ENCODE data around the gene SLC22A12. TPM values are rescaled to one million over a fixed set of nuclear protein-coding genes. Genes with fewer than 3 reads are reported as not detected.
"Not testable (repeated sequence)": the region's sequence is repeated elsewhere in the genome, so short reads cannot be mapped to it uniquely, and the experiment has no call there.

The SLC22A12 gene
- total RNA-seq, 1 donor from 2014 or later: not detected

DNA sequence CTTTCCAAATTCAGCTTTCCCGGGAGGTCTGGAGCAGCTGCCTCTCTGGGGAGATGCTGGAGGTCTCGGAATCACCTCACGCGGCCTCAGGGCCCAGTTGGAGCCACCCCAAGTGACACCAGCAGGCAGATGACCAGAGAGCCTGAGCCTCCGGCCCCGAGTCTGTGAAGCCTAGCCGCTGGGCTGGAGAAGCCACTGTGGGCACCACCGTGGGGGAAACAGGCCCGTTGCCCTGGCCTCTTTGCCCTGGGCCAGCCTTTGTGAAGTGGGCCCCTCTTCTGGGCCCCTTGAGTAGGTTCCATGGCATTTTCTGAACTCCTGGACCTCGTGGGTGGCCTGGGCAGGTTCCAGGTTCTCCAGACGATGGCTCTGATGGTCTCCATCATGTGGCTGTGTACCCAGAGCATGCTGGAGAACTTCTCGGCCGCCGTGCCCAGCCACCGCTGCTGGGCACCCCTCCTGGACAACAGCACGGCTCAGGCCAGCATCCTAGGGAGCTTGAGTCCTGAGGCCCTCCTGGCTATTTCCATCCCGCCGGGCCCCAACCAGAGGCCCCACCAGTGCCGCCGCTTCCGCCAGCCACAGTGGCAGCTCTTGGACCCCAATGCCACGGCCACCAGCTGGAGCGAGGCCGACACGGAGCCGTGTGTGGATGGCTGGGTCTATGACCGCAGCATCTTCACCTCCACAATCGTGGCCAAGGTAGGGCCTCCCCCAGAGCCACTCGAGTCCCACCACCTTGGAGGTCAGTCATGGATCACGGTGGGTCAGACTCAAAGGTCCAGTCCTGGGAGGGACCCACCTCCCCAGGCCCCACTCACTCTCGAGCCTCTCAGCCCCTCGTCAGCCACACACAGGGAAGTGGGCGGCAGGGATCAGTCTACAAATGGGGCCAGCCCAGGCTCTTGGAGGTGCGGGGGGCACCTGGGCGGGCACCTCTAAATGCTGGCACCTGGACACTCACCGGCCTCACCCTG is 525 bp downstream of the SLC22A12 start:
- H3K4me1 Mint-ChIP-seq (ENCODE audit: unreplicated experiment): no peaks in the 10 kb centered on the region
- H3K27me3 Mint-ChIP-seq: peaks cover 8% of the 10 kb centered on the region
- peaks cover 11% of the 10 kb centered on the region for H3K9me3 Mint-ChIP-seq
- TF ChIP-seq, protein P1, sequence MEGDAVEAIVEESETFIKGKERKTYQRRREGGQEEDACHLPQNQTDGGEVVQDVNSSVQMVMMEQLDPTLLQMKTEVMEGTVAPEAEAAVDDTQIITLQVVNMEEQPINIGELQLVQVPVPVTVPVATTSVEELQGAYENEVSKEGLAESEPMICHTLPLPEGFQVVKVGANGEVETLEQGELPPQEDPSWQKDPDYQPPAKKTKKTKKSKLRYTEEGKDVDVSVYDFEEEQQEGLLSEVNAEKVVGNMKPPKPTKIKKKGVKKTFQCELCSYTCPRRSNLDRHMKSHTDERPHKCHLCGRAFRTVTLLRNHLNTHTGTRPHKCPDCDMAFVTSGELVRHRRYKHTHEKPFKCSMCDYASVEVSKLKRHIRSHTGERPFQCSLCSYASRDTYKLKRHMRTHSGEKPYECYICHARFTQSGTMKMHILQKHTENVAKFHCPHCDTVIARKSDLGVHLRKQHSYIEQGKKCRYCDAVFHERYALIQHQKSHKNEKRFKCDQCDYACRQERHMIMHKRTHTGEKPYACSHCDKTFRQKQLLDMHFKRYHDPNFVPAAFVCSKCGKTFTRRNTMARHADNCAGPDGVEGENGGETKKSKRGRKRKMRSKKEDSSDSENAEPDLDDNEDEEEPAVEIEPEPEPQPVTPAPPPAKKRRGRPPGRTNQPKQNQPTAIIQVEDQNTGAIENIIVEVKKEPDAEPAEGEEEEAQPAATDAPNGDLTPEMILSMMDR (conservative IDR thresholded peaks at IDR 0.05): no peak
- DNase-seq (ENCODE audit: extremely low spot score, unreplicated experiment): no peak
- H3K27ac Mint-ChIP-seq: no peak overlapping the region
- H3K4me3 Mint-ChIP-seq: no peak overlapping the region
- no peaks in the 10 kb centered on the region for H3K36me3 Mint-ChIP-seq

DNA sequence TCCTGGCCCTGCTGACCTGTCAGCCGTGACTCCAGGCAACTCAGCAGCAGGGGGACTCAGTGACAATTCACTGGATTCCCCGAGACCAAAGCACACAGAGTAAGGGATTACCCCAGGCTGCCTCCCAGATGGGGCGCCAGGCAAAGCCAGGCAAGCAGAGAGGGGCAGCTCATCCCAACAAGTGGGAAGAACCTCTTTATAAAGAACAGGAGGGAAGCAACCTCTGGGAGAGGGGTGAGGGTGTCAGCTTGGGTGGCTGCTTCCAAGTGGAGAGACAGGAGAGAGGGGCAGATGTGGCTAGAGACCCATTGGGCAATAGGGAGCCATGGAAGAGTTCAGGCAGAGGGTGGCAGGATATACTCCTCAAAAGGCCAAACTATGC is 1.2 kb downstream of the SLC22A12 start:
- TF ChIP-seq, protein P1 (conservative IDR thresholded peaks at IDR 0.05): no peak
- Mint-ChIP-seq H3K36me3 (no peaks in the 10 kb centered on the region), H3K27me3 (peaks cover 6% of the 10 kb centered on the region), H3K27ac (no peak overlapping the region), H3K4me3 (no peak overlapping the region), H3K9me3 (peaks cover 11% of the 10 kb centered on the region), H3K4me1 (ENCODE audit: unreplicated experiment) (no peaks in the 10 kb centered on the region)
- no peak for DNase-seq (ENCODE audit: extremely low spot score, unreplicated experiment)

DNA sequence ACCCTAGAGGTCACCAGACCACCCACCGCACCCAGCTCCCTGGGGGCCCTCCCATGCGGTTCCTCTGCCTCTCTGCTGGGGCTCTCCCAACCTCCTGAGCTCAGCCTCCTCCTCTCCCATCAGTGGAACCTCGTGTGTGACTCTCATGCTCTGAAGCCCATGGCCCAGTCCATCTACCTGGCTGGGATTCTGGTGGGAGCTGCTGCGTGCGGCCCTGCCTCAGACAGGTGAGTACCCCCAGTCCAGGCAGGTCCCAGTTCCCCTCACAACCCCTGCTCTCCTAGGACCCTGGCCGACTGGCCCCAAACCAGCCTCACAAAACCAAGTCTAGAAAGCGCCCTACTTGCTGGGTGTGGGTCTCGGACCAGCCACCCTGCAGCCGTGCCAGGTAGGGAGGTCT is 1.6 kb downstream of the SLC22A12 start:
- Mint-ChIP-seq H3K27me3 (peaks cover 6% of the 10 kb centered on the region), H3K36me3 (no peaks in the 10 kb centered on the region), H3K27ac (no peak overlapping the region), H3K4me1 (ENCODE audit: unreplicated experiment) (no peaks in the 10 kb centered on the region), H3K9me3 (peaks cover 11% of the 10 kb centered on the region), H3K4me3 (no peak overlapping the region)
- DNase-seq (ENCODE audit: extremely low spot score, unreplicated experiment): no peak
- TF ChIP-seq, protein P1 (conservative IDR thresholded peaks at IDR 0.05): no peak

DNA sequence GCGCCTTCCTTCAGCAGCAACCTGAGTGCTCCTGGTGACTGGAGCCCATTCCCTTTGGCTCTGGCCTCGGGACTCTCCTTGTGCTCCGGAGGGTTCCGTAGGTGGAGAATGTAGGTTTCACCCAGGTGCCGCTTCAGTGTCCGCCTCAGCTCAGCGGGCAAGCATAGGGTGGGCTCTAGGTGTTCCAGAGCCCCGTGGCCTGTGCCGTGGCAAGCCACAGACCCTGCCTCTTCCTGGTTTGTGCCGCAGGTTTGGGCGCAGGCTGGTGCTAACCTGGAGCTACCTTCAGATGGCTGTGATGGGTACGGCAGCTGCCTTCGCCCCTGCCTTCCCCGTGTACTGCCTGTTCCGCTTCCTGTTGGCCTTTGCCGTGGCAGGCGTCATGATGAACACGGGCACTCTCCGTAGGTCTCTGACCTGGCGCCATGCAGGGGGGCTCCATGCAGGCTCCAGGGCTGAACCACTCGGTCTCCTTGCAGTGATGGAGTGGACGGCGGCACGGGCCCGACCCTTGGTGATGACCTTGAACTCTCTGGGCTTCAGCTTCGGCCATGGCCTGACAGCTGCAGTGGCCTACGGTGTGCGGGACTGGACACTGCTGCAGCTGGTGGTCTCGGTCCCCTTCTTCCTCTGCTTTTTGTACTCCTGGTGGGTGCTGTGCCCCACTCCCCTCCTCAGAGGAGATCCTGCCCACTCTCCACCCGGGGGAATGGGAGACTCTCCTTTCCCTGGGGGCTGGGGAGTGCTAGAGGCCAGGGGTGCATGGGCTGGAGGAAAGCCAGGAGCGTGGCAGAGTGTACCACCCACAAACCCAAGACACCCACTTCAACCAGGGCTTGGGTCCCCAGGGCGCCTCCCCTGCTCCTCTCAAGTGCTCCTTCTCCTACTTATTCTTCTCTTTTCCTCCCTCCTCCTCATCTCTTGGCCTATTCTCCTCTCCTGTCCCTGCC is 2.4 kb downstream of the SLC22A12 start:
- no peak overlapping the region for H3K4me3 Mint-ChIP-seq
- H3K27ac Mint-ChIP-seq: no peak overlapping the region
- H3K27me3 Mint-ChIP-seq: peaks cover 3% of the 10 kb centered on the region
- H3K4me1 Mint-ChIP-seq (ENCODE audit: unreplicated experiment): no peaks in the 10 kb centered on the region
- DNase-seq (ENCODE audit: extremely low spot score, unreplicated experiment): no peak
- H3K36me3 Mint-ChIP-seq: no peaks in the 10 kb centered on the region
- H3K9me3 Mint-ChIP-seq: peaks cover 3% of the 10 kb centered on the region
- TF ChIP-seq, protein P1 (conservative IDR thresholded peaks at IDR 0.05): no peak

DNA sequence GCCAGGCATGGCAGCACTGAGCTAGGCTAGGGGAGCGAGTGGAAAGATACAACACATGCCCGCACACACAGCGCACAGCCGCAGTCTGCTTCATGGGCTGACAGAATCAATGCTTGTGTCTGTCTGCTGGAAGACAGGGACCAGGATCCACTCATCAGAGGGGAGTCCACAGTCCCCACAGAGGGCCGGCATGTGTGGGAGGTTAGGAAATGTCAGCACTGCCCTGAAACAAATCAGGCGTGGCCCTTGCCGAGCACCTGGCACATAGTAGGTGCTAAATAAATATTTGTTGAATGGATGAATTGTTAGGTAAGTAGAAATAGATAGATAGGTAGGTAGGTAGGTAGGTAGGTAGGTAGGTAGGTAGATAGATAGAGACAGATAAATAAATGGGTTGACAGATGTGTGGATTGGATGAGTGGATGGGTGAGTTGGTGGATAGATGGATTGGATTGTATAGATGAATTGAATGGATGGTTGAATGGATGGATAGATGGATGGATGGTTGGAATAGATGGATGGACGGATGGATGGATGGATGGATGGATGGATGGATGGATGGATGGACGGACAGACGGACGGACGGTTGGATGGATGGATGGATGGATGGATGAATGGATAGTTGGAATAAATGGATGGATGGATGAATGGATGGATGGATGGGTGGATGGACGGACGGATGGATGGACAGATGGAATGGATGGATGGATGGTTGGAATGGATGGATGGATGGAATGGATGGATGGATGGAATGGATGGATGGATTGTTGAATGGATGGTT is 3.3 kb downstream of the SLC22A12 start:
- Mint-ChIP-seq H3K36me3 (no peaks in the 10 kb centered on the region), H3K27me3 (peaks cover 1% of the 10 kb centered on the region), H3K9me3 (no peaks in the 10 kb centered on the region), H3K4me1 (ENCODE audit: unreplicated experiment) (no peaks in the 10 kb centered on the region), H3K27ac (no peak overlapping the region), H3K4me3 (no peak overlapping the region)
- TF ChIP-seq, protein P1 (conservative IDR thresholded peaks at IDR 0.05): no peak
- DNase-seq (ENCODE audit: extremely low spot score, unreplicated experiment): no peak

DNA sequence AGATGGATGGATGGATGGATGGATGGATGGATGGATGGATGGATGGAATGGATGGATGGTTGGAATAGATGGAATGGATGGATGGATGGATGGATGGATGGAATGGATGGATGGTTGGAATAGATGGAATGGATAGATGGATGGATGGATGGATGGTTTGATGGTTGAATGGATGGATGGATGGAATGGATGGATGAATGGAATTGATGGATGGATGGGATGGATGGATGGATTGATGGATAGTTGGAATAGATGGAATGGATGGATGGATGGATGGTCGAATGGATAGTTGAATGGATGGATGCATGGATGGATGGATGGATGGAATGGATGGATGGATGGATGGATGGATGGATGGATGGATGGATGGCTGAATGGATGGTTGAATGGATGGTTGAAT is 4.9 kb downstream of the SLC22A12 start:
- H3K4me1 Mint-ChIP-seq (ENCODE audit: unreplicated experiment); H3K36me3 Mint-ChIP-seq; H3K27ac Mint-ChIP-seq; H3K9me3 Mint-ChIP-seq; DNase-seq (ENCODE audit: extremely low spot score, unreplicated experiment); H3K4me3 Mint-ChIP-seq; H3K27me3 Mint-ChIP-seq: not testable (repeated sequence)

Data from type B pancreatic cell (in vitro differentiated cells).